NT2/D1 (cell line): ENCODE measurements around the gene GTPBP4.

Source experiments
- SUZ12 ChIP-seq: IDR thresholded peaks from 2 replicates; pipeline ENCODE4 v1.6.1; 2011; ENCODE audit not compliant: insufficient read length, insufficient read depth; ENCODE audit errors: extremely low read depth
- ZNF274 ChIP-seq: IDR thresholded peaks from 2 replicates; pipeline ENCODE4 v1.6.1; 2011; ENCODE audit warnings: mild to moderate bottlenecking, low read depth, low read length

DNA sequence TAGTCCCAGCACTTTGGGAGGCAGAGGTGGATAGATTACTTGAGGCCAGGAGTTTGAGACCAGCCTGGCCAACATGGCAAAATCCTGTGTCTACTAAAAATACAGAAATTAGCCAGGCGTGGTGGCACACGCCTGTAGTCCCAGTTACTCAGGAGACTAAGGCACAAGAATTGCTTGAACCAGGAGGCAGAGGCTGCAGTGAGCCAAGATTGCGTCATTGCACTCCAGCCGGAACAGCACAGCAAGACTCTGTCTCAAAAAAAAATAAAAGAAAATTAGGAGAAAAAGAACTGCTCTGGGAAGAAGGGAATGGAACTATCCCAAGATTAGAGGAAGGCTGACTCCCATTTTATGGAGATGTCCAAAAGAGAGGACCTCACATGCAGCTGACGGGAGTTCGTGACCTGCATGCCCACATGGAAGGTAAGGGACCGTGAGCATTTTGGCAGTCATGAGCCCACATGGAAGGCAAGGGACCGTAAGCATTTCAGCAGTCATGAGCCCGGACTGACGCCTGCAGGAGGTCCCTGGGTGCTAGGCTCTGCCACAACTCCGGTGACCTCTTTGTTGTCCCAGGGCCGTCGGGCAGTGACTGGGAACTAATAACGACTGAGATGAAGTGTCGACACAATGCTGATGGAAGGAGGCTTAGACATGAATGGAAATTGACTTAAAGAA, 18.6 kb upstream of the GTPBP4 start:
- TF ChIP-seq ZNF274 (no peak), SUZ12 (no peak)
